K562 treated with DMSO at 1 percent for 4 hours (cell line): ENCODE results near the gene ANXA10. TPM values are rescaled to one million over a fixed set of nuclear protein-coding genes. Genes with fewer than 3 reads are reported as not detected.

Experiments
- total RNA-seq: library from RNA; unstranded; fragments of 300-600 nt; gene quantifications from 2 replicates; pipeline ENCODE4 v1.2.3, GENCODE V29; 2022; ENCODE audit not compliant: insufficient read depth

ANXA10 gene, protein sequence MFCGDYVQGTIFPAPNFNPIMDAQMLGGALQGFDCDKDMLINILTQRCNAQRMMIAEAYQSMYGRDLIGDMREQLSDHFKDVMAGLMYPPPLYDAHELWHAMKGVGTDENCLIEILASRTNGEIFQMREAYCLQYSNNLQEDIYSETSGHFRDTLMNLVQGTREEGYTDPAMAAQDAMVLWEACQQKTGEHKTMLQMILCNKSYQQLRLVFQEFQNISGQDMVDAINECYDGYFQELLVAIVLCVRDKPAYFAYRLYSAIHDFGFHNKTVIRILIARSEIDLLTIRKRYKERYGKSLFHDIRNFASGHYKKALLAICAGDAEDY
- total RNA-seq = not detected in 2 replicates

GRCh38 chr4:168092176-168092712 is at the start of gene ANXA10:
TSS of gene ANXA10 (plus strand) at chr4:168092537. CDS start at chr4:168092701, 164 bp downstream.

Other genes starting within 250 kb of the ANXA10 start
- gene DDX60, start 226.2 kb downstream of the ANXA10 start, total RNA-seq = 0.82 and 1.7 TPM in 2 replicates